NOMO-1 treated with DMSO at 0.1 percent for 48 hours (cell line): ENCODE measurements around the gene RLN3.
"Not testable (repeated sequence)": the region's sequence is repeated elsewhere in the genome, so short reads cannot be mapped to it uniquely, and the experiment has no call there.

ENCODE experiments used
- DNase-seq: peaks from one replicate; lab custom pipeline; 2025; ENCODE audit not compliant: unreplicated experiment; lab: John Stamatoyannopoulos, UW

RLN3 gene

DNA sequence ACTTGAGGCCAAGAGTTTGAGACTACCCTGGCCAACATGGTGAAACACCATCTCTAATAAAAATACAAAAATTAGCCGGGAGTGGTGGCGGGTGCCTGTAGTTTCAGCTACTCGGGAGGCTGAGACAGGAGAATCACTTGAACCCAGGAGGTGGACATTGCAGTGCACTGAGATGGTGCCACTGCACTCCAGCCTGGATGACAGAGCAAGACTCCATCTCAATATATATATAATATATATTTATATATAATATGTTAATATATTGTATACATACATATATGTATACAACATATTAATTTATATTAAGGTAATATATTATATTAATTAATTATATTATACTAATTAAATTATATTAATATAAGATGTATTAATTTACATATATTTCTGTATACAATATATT, 8.2 kb upstream of the RLN3 start:
- not testable (repeated sequence) for DNase-seq

GRCh38 chr19:14021474-14021873, 6.5 kb upstream of the RLN3 start:
- no peak for DNase-seq

DNA sequence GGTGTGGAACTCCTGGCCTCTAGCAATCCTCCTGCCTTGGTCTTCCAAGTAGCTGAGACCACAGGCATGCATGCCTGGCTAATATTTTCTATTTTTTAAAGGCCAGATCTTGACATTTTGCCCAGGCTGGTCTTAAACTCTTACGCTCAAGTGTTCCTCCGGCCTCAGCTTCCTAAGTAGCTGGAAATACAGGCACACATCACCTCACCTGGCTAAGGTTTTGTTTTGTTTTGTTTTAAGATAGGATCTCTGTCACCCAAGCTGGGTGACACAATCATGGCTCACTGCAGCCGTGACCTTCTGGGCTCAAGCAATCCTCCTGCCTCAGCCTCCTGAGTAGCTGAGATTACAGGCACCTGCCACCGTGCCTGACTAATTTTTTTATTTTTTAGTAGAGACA, 5.5 kb upstream of the RLN3 start:
- no peak for DNase-seq

DNA sequence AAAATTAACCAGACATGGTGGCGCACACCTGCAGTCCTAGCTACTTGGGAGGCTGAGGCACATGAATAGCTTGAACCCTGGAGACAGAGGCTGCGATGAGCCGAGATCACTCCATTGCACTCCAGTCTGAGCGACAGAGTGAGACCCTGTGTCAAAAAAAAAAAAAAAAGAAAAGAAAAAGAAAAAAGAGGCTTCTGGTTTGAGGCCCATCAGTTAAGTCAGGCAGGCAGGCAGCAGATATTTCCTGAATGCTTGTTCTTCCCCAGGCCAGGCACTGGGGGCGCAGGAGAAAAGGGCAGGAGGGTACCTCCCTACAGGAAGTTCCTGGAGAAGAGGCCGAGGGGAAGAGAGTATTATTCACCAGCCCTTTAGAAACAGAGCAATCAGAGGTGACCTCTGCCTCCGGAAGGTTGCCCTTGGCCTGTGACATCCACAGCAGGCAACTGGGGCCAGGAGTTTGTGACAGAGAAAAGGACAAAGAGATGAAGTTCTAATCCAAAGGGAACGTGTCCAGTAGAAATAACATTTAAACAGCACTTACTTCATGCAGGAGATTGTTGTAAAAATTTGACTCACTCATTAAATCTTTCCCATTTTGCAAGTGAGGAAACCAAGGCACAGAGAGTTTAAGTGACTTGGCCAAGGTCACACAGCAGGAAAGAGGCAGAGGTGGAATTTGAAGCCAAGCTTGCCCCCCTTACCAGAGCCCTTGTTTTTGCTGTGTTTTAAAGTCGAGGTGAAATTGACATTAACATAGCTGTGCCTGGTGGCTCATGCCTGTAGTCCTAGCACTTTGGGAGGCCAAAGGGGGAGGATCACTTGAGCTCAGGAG, 4.3 kb upstream of the RLN3 start:
- peak; percentile 82 for DNase-seq

DNA sequence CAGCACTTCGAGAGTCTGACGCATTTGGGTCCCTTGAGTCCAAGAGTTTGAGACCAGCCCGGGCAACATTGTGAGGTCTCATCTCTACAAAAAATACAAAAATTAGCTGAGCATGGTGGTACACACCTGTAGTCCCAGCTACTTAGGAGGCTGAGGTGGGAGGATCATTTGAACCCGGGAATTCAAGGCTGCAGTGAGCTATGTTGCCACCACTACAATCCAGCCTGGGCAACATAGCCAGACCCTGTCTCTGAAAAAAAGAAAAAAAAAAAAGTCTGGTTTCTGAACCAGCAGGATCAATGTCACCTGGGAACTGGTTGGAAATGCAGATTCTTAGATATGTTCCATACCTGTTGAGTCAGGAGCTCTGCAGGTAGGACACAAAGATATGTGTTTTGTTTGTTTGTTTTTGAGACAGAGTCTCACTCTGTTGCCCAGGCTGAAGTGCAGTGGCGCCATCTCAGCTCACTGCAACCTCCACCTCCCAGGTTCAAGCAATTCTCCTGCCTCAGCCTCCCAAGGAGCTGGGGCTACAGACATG, 1.2 kb upstream of the RLN3 start:
- not testable (repeated sequence) for DNase-seq

- no peak for DNase-seq
Observed at GRCh38 chr19:14028901-14029300, 953 bp downstream of the RLN3 start.

GRCh38 chr19:14030997-14031718, 3.2 kb downstream of the RLN3 start:
- DNase-seq = no peak

GRCh38 chr19:14031719-14032480, 4.0 kb downstream of the RLN3 start, which contains the start of gene IL27RA:
Gene IL27RA, plus strand, starts transcription at chr19:14031762. Its CDS starts 111 bp downstream, at chr19:14031873.
- DNase-seq = peak; percentile 70

- no peak for DNase-seq
Observed at GRCh38 chr19:14033946-14034345, 6.0 kb downstream of the RLN3 start.

GRCh38 chr19:14035159-14035558, 7.2 kb downstream of the RLN3 start:
- not testable (repeated sequence) for DNase-seq

GRCh38 chr19:14035706-14036105, 7.8 kb downstream of the RLN3 start:
- no peak for DNase-seq

DNA sequence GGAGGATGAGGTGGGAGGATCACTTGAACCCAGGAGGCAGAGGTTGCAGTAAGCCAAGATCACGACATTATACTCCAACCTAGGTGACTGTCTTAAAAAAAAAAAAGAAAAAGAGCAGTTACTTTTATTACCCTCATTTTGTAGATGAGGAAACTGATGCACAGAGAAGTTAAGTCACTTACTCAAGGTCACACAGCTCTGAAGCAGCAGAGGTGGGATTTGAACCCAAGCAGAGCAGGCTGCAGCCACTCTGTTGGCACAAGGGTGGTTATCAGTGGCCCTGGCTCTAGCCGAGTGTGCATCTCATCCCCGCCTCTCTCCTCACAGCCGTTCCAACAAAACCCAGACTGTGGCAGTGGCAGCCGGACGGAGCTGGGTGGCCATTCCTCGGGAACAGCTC, 11.2 kb downstream of the RLN3 start:
- DNase-seq = no peak

DNA sequence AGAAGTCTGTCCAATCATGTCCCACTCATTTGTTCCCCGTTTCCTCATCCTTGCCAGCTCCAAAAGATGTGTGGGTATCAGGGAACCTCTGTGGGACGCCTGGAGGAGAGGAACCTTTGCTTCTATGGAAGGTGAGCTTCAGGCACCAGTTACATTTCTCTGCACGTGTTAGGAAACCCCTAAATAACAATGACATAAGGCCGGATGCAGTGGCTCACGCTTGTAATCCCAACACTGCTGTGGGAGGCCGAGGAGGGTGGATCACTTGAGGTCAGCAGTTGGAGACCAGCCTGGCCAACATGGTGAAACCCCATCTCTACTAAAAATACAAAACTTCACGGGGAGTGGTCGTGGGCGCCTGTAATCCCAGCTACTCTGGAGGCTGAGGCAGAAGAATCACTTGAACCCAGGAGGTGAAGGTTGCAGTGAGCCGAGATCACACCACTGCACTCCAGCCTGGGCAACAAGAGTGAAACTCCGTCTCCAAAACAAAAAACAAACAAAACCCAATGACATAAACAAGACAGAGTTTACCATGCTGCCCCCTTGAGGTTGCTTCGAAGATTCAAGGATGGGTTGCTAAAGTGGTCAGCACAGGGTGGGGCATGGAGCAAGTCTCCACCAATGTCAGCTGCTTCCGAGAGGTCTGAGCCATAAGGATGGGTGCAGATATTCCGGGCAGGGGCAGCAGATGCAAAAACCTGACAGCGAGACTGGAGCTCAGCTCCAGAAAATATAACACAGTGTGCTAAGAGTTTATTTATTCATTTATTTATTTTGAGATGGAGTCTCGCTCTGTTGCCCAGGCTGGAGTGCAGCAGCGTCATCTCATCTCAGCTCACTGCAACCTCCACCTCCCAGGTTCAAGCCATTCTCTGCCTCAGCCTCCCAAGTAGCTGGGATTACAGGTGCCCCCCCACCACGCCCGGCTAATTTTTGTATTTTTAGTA, 15.0 kb downstream of the RLN3 start:
- DNase-seq = peak; percentile 37

DNA sequence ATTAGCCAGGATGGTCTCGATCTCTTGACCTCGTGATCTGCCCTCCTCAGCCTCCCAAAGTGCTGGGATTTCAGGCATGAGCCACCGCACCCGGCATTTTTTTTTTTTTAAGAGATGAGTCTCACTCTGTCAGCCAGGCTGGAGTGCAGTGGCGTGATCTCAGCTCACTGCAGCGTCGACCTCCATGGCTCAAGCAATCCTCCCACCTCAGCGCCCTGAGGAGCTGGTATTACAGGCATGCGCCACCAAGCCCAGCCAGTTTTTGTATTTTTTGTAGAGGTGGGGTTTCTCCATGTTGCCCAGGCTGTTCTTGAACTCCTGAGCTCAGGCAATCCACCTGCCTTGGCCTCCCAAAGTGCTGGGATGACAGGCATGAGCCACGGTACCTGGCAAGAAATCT, 19.9 kb downstream of the RLN3 start:
- DNase-seq = not testable (repeated sequence)

GRCh38 chr19:14048443-14049153, 20.6 kb downstream of the RLN3 start:
- peak; percentile 46 for DNase-seq

GRCh38 chr19:14050512-14050911, 22.6 kb downstream of the RLN3 start:
- no peak for DNase-seq

- DNase-seq = not testable (repeated sequence)
Observed at GRCh38 chr19:14050961-14051360, 23.0 kb downstream of the RLN3 start.

GRCh38 chr19:14051980-14052379, 24.0 kb downstream of the RLN3 start:
- DNase-seq = no peak

DNA sequence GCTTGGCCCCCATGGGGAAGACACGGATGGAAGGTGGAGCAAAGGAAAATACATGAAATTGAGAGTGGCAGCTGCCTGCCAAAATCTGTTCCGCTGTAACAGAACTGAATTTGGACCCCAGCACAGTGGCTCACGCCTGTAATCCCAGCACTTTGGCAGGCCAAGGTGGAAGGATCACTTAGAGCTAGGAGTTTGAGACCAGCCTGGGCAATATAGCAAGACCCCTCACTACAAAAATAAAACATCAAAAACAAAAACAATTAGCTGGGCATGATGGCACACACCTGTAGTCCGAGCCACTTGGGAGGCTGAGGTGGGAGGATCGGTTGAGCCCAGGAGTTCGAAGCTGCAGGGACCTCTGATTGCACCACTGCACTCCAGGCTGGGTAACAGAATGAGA, 24.5 kb downstream of the RLN3 start:
- no peak for DNase-seq
